ENCODE measurements around the gene RASAL3.

The RASAL3 gene

GRCh38 chr19:15439078-15439799 lies 25.1 kb downstream of the RASAL3 start:
- no peak overlapping the region for H3K23ac ChIP-seq (ENCODE audit: low read length)
- no peaks in the 10 kb centered on the region for H3K4me1 ChIP-seq (ENCODE audit: control insufficient read depth, low read depth, low read length)
- H3K4ac ChIP-seq (ENCODE audit: low read depth, low read length): no peak overlapping the region
- no peak overlapping the region for H2BK5ac ChIP-seq (ENCODE audit: low read length)
- no peak overlapping the region for H2AK5ac ChIP-seq (ENCODE audit: low read length)
- H3K79me1 ChIP-seq (ENCODE audit: low read length): no peaks in the 10 kb centered on the region
- no peak overlapping the region for H3K4me3 ChIP-seq (ENCODE audit: low read length)
- H3K36me3 ChIP-seq (ENCODE audit: control insufficient read depth, insufficient read depth, low read length): no peaks in the 10 kb centered on the region
- no peak overlapping the region for H4K8ac ChIP-seq (ENCODE audit: low read depth, low read length)
- no peaks in the 10 kb centered on the region for H3K79me2 ChIP-seq (ENCODE audit: control insufficient read depth, insufficient read depth, low read length)
- H3K18ac ChIP-seq (ENCODE audit: low read length): no peak overlapping the region
- no peaks in the 10 kb centered on the region for H3K27me3 ChIP-seq (ENCODE audit: insufficient read depth, low read length, poor library complexity)
- H3K9ac ChIP-seq (ENCODE audit: low read length): no peak overlapping the region
- no peak overlapping the region for H4K5ac ChIP-seq (ENCODE audit: low read length)
- no peak overlapping the region for H3K56ac ChIP-seq (ENCODE audit: low read length)
- DNase-seq: no peak
- no peak overlapping the region for H3K27ac ChIP-seq (ENCODE audit: low read depth, low read length)
- no peak overlapping the region for H2BK15ac ChIP-seq (replicated peaks; ENCODE audit: low read depth)
- no peak overlapping the region for H3K4me2 ChIP-seq (ENCODE audit: low read length)
- no peak overlapping the region for H2BK120ac ChIP-seq (ENCODE audit: low read depth, low read length)
- WGBS (ENCODE audit: extremely low coverage, insufficient coverage, low lambda C conversion rate): no CpG with 5 or more reads among the region's 25 CpGs

GRCh38 chr19:15438577-15438976 lies 25.8 kb downstream of the RASAL3 start:
- Histone ChIP-seq H3K9ac (ENCODE audit: low read length) (no peak overlapping the region), H4K5ac (ENCODE audit: low read length) (no peak overlapping the region), H3K79me2 (ENCODE audit: control insufficient read depth, insufficient read depth, low read length) (no peaks in the 10 kb centered on the region), H3K4ac (ENCODE audit: low read depth, low read length) (no peak overlapping the region), H4K8ac (ENCODE audit: low read depth, low read length) (no peak overlapping the region), H2BK5ac (ENCODE audit: low read length) (no peak overlapping the region), H2AK5ac (ENCODE audit: low read length) (no peak overlapping the region), H3K18ac (ENCODE audit: low read length) (no peak overlapping the region), H3K4me3 (ENCODE audit: low read length) (no peak overlapping the region), H3K4me2 (ENCODE audit: low read length) (no peak overlapping the region), H3K79me1 (ENCODE audit: low read length) (no peaks in the 10 kb centered on the region), H2BK120ac (ENCODE audit: low read depth, low read length) (no peak overlapping the region), H3K23ac (ENCODE audit: low read length) (no peak overlapping the region), H3K27me3 (ENCODE audit: insufficient read depth, low read length, poor library complexity) (no peaks in the 10 kb centered on the region), H3K4me1 (ENCODE audit: control insufficient read depth, low read depth, low read length) (no peaks in the 10 kb centered on the region), H3K56ac (ENCODE audit: low read length) (no peak overlapping the region), H3K27ac (ENCODE audit: low read depth, low read length) (no peak overlapping the region), H3K36me3 (ENCODE audit: control insufficient read depth, insufficient read depth, low read length) (no peaks in the 10 kb centered on the region), H2BK15ac (replicated peaks; ENCODE audit: low read depth) (no peak overlapping the region)
- DNase-seq: no peak
- WGBS (ENCODE audit: extremely low coverage, insufficient coverage, low lambda C conversion rate): no CpG with 5 or more reads among the region's 27 CpGs

- Histone ChIP-seq H3K4me3 (ENCODE audit: low read length) (no peak overlapping the region), H3K79me2 (ENCODE audit: control insufficient read depth, insufficient read depth, low read length) (no peaks in the 10 kb centered on the region), H4K8ac (ENCODE audit: low read depth, low read length) (no peak overlapping the region), H2AK5ac (ENCODE audit: low read length) (no peak overlapping the region), H3K18ac (ENCODE audit: low read length) (no peak overlapping the region), H2BK120ac (ENCODE audit: low read depth, low read length) (no peak overlapping the region), H4K5ac (ENCODE audit: low read length) (no peak overlapping the region), H3K9ac (ENCODE audit: low read length) (no peak overlapping the region), H3K4me1 (ENCODE audit: control insufficient read depth, low read depth, low read length) (no peaks in the 10 kb centered on the region), H3K56ac (ENCODE audit: low read length) (no peak overlapping the region), H3K27ac (ENCODE audit: low read depth, low read length) (no peak overlapping the region), H3K36me3 (ENCODE audit: control insufficient read depth, insufficient read depth, low read length) (no peaks in the 10 kb centered on the region), H2BK15ac (replicated peaks; ENCODE audit: low read depth) (no peak overlapping the region), H3K79me1 (ENCODE audit: low read length) (no peaks in the 10 kb centered on the region), H3K23ac (ENCODE audit: low read length) (no peak overlapping the region), H3K27me3 (ENCODE audit: insufficient read depth, low read length, poor library complexity) (no peaks in the 10 kb centered on the region), H3K4ac (ENCODE audit: low read depth, low read length) (no peak overlapping the region), H3K4me2 (ENCODE audit: low read length) (no peak overlapping the region), H2BK5ac (ENCODE audit: low read length) (no peak overlapping the region)
- WGBS (ENCODE audit: extremely low coverage, insufficient coverage, low lambda C conversion rate): no CpG with 5 or more reads among the region's 2 CpGs
- no peak for DNase-seq
Measured at GRCh38 chr19:15438124-15438496, 26.2 kb downstream of the RASAL3 start.

GRCh38 chr19:15437355-15438123 lies 26.8 kb downstream of the RASAL3 start:
- no peak overlapping the region for H4K8ac ChIP-seq (ENCODE audit: low read depth, low read length)
- no peak overlapping the region for H3K9ac ChIP-seq (ENCODE audit: low read length)
- H3K27me3 ChIP-seq (ENCODE audit: insufficient read depth, low read length, poor library complexity): no peaks in the 10 kb centered on the region
- no peak overlapping the region for H2BK5ac ChIP-seq (ENCODE audit: low read length)
- H3K4ac ChIP-seq (ENCODE audit: low read depth, low read length): no peak overlapping the region
- H3K79me1 ChIP-seq (ENCODE audit: low read length): no peaks in the 10 kb centered on the region
- no peak overlapping the region for H3K27ac ChIP-seq (ENCODE audit: low read depth, low read length)
- no peaks in the 10 kb centered on the region for H3K4me1 ChIP-seq (ENCODE audit: control insufficient read depth, low read depth, low read length)
- H2AK5ac ChIP-seq (ENCODE audit: low read length): no peak overlapping the region
- H3K23ac ChIP-seq (ENCODE audit: low read length): no peak overlapping the region
- H3K56ac ChIP-seq (ENCODE audit: low read length): no peak overlapping the region
- DNase-seq: no peak
- H3K4me2 ChIP-seq (ENCODE audit: low read length): no peak overlapping the region
- no CpG with 5 or more reads among the region's 10 CpGs for WGBS (ENCODE audit: extremely low coverage, insufficient coverage, low lambda C conversion rate)
- no peaks in the 10 kb centered on the region for H3K36me3 ChIP-seq (ENCODE audit: control insufficient read depth, insufficient read depth, low read length)
- no peak overlapping the region for H2BK120ac ChIP-seq (ENCODE audit: low read depth, low read length)
- no peak overlapping the region for H2BK15ac ChIP-seq (replicated peaks; ENCODE audit: low read depth)
- H4K5ac ChIP-seq (ENCODE audit: low read length): no peak overlapping the region
- H3K4me3 ChIP-seq (ENCODE audit: low read length): no peak overlapping the region
- no peak overlapping the region for H3K18ac ChIP-seq (ENCODE audit: low read length)
- H3K79me2 ChIP-seq (ENCODE audit: control insufficient read depth, insufficient read depth, low read length): no peaks in the 10 kb centered on the region

- Histone ChIP-seq H3K4me1 (ENCODE audit: control insufficient read depth, low read depth, low read length) (no peaks in the 10 kb centered on the region), H3K79me2 (ENCODE audit: control insufficient read depth, insufficient read depth, low read length) (peaks cover 3% of the 10 kb centered on the region), H2AK5ac (ENCODE audit: low read length) (no peak overlapping the region), H3K4ac (ENCODE audit: low read depth, low read length) (no peak overlapping the region), H3K79me1 (ENCODE audit: low read length) (peaks cover 1% of the 10 kb centered on the region), H2BK120ac (ENCODE audit: low read depth, low read length) (no peak overlapping the region), H3K27ac (ENCODE audit: low read depth, low read length) (no peak overlapping the region), H3K23ac (ENCODE audit: low read length) (no peak overlapping the region), H3K18ac (ENCODE audit: low read length) (no peak overlapping the region), H2BK5ac (ENCODE audit: low read length) (no peak overlapping the region), H3K56ac (ENCODE audit: low read length) (no peak overlapping the region), H4K8ac (ENCODE audit: low read depth, low read length) (no peak overlapping the region), H2BK15ac (replicated peaks; ENCODE audit: low read depth) (no peak overlapping the region), H3K4me2 (ENCODE audit: low read length) (no peak overlapping the region), H3K36me3 (ENCODE audit: control insufficient read depth, insufficient read depth, low read length) (no peaks in the 10 kb centered on the region), H3K27me3 (ENCODE audit: insufficient read depth, low read length, poor library complexity) (no peaks in the 10 kb centered on the region), H3K9ac (ENCODE audit: low read length) (no peak overlapping the region), H4K5ac (ENCODE audit: low read length) (no peak overlapping the region), H3K4me3 (ENCODE audit: low read length) (no peak overlapping the region)
- DNase-seq: no peak
- no CpG with 5 or more reads among the region's 15 CpGs for WGBS (ENCODE audit: extremely low coverage, insufficient coverage, low lambda C conversion rate)
Measured at GRCh38 chr19:15436826-15437110, 27.6 kb downstream of the RASAL3 start.
